T-helper 17 cell (primary cell): ENCODE results near the gene PTH. TPM values are rescaled to one million over a fixed set of nuclear protein-coding genes. Genes with fewer than 3 reads are reported as not detected.
A peak's percentile ranks its signal among the peaks of the same experiment; 100 is the strongest.

ENCODE experiments used
- ATAC-seq: fragments of 150-1000 bp; cut with Tn5 transposase; 2 replicates; pipeline ENCODE4 v1.10.0; 2021; ENCODE audit warnings: mild to moderate bottlenecking, moderate library complexity
- DNase-seq, 3 donors: peaks; one replicate each; pipeline versions ENCODE4 v3.0.0 to v3.0.0-alpha.2; 2020 to 2021
- H3K9me3 ChIP-seq: one replicate; pipeline ENCODE4 v1.7.0; 2013; ENCODE audit warnings: low read length, mild to moderate bottlenecking; ENCODE audit not compliant: control insufficient read depth, poor library complexity, severe bottlenecking
- H3K27ac Mint-ChIP-seq: one replicate; pipeline ENCODE4 v1.8.0; 2022; ENCODE audit warnings: mild to moderate bottlenecking, moderate library complexity, mixed read lengths
- H3K27me3 Mint-ChIP-seq: one replicate; pipeline ENCODE4 v1.8.0; 2022; ENCODE audit warnings: mixed read lengths
- H3K36me3 Mint-ChIP-seq: one replicate; pipeline ENCODE4 v1.8.0; 2022; ENCODE audit warnings: low read depth, mixed read lengths
- H3K4me1 Mint-ChIP-seq: one replicate; pipeline ENCODE4 v1.8.0; 2022; ENCODE audit warnings: mild to moderate bottlenecking, mixed read lengths
- H3K4me3 Mint-ChIP-seq: one replicate; pipeline ENCODE4 v1.8.0; 2022; ENCODE audit warnings: mild to moderate bottlenecking, moderate library complexity, mixed read lengths
- total RNA-seq, 4 donors: library from RNA in 2 of 4; stranded (reverse) in 2 of 4; gene quantifications; one replicate each; pipeline ENCODE4 v1.2.3 and lab custom pipeline; 2022 to 2026

PTH gene
- total RNA-seq (not detected), total RNA-seq (lab: John Stamatoyannopoulos, UW) (0 reads per million in 2 donors)

GRCh38 chr11:13495929-13496328, at the start of gene PTH:
Gene PTH, minus strand, starts transcription at chr11:13495997. Its CDS starts 3,142 bp downstream, at chr11:13492855.
- peaks cover 2% of the 10 kb centered on the region for H3K36me3 Mint-ChIP-seq
- ATAC-seq (no peak), DNase-seq (no peak)
- H3K27ac Mint-ChIP-seq: no peak within 1 kb of the TSS
- H3K9me3 ChIP-seq: no peaks in the 10 kb centered on the region
- no peak within 1 kb of the TSS for H3K4me3 Mint-ChIP-seq
- H3K27me3 Mint-ChIP-seq: peaks cover 37% of the 10 kb centered on the region
- peaks cover 4% of the 10 kb centered on the region for H3K4me1 Mint-ChIP-seq

- no peak overlapping the region for H3K27ac Mint-ChIP-seq
- no peak overlapping the region for H3K4me3 Mint-ChIP-seq
- peaks cover 2% of the 10 kb centered on the region for H3K36me3 Mint-ChIP-seq
- peaks cover 2% of the 10 kb centered on the region for H3K9me3 ChIP-seq
- H3K4me1 Mint-ChIP-seq: no peaks in the 10 kb centered on the region
- no peak for DNase-seq
- no peaks in the 10 kb centered on the region for H3K27me3 Mint-ChIP-seq
- ATAC-seq: no peak
Measured at GRCh38 chr11:13538044-13538443, 42.2 kb upstream of the PTH start.

GRCh38 chr11:13535819-13536218, 40.0 kb upstream of the PTH start:
- ATAC-seq: no peak
- no peaks in the 10 kb centered on the region for H3K9me3 ChIP-seq
- no peaks in the 10 kb centered on the region for H3K27me3 Mint-ChIP-seq
- H3K4me3 Mint-ChIP-seq: no peak overlapping the region
- H3K27ac Mint-ChIP-seq: no peak overlapping the region
- no peak for DNase-seq
- no peaks in the 10 kb centered on the region for H3K4me1 Mint-ChIP-seq
- H3K36me3 Mint-ChIP-seq: no peaks in the 10 kb centered on the region

- H3K36me3 Mint-ChIP-seq: no peaks in the 10 kb centered on the region
- H3K4me3 Mint-ChIP-seq: no peak overlapping the region
- H3K4me1 Mint-ChIP-seq: no peaks in the 10 kb centered on the region
- no peaks in the 10 kb centered on the region for H3K9me3 ChIP-seq
- ATAC-seq (no peak), DNase-seq (no peak)
- H3K27me3 Mint-ChIP-seq: no peaks in the 10 kb centered on the region
- H3K27ac Mint-ChIP-seq: no peak overlapping the region
Measured at GRCh38 chr11:13534358-13534757, 38.6 kb upstream of the PTH start.

- no peaks in the 10 kb centered on the region for H3K36me3 Mint-ChIP-seq
- H3K4me1 Mint-ChIP-seq: no peaks in the 10 kb centered on the region
- H3K9me3 ChIP-seq: peaks cover 2% of the 10 kb centered on the region
- no peak overlapping the region for H3K4me3 Mint-ChIP-seq
- ATAC-seq (no peak), DNase-seq (no peak)
- no peaks in the 10 kb centered on the region for H3K27me3 Mint-ChIP-seq
- no peak overlapping the region for H3K27ac Mint-ChIP-seq
Measured at GRCh38 chr11:13525257-13525656, 29.5 kb upstream of the PTH start.

GRCh38 chr11:13503393-13503792, 7.6 kb upstream of the PTH start:
- ATAC-seq: no peak
- DNase-seq: no peak
- Mint-ChIP-seq H3K27me3 (peaks cover 47% of the 10 kb centered on the region), H3K27ac (no peak overlapping the region), H3K4me1 (no peaks in the 10 kb centered on the region), H3K36me3 (peaks cover 2% of the 10 kb centered on the region), H3K4me3 (no peak overlapping the region)
- H3K9me3 ChIP-seq: no peaks in the 10 kb centered on the region

- H3K4me1 Mint-ChIP-seq: no peaks in the 10 kb centered on the region
- H3K27me3 Mint-ChIP-seq: peaks cover 51% of the 10 kb centered on the region
- H3K9me3 ChIP-seq: no peaks in the 10 kb centered on the region
- H3K36me3 Mint-ChIP-seq: peaks cover 2% of the 10 kb centered on the region
- H3K27ac Mint-ChIP-seq: no peak overlapping the region
- DNase-seq (no peak), ATAC-seq (no peak)
- H3K4me3 Mint-ChIP-seq: no peak overlapping the region
Measured at GRCh38 chr11:13502492-13502891, 6.7 kb upstream of the PTH start.

- Mint-ChIP-seq H3K27me3 (peaks cover 25% of the 10 kb centered on the region), H3K4me3 (no peak overlapping the region), H3K4me1 (peaks cover 4% of the 10 kb centered on the region), H3K36me3 (peaks cover 2% of the 10 kb centered on the region), H3K27ac (no peak overlapping the region)
- no peak for DNase-seq
- ATAC-seq: no peak
- no peaks in the 10 kb centered on the region for H3K9me3 ChIP-seq
Measured at GRCh38 chr11:13494051-13494450, 1.7 kb downstream of the PTH start.

- Mint-ChIP-seq H3K27me3 (no peaks in the 10 kb centered on the region), H3K4me3 (peak overlapping the region; percentile 39), H3K27ac (peak overlapping the region; percentile 68), H3K4me1 (peaks cover 5% of the 10 kb centered on the region), H3K36me3 (no peaks in the 10 kb centered on the region)
- no peaks in the 10 kb centered on the region for H3K9me3 ChIP-seq
- DNase-seq (no peak), ATAC-seq (peak; percentile 76)
Measured at GRCh38 chr11:13487661-13488030, 8.2 kb downstream of the PTH start.

GRCh38 chr11:13486926-13487660, 8.7 kb downstream of the PTH start:
- Mint-ChIP-seq H3K4me1 (peaks cover 5% of the 10 kb centered on the region), H3K4me3 (peak overlapping the region; percentile 39), H3K27ac (peak overlapping the region; percentile 68), H3K27me3 (no peaks in the 10 kb centered on the region), H3K36me3 (no peaks in the 10 kb centered on the region)
- peak; percentile 34 to 50 (median 38) for DNase-seq
- ATAC-seq: peak; percentile 94
- H3K9me3 ChIP-seq: no peaks in the 10 kb centered on the region

- no peak for ATAC-seq
- H3K9me3 ChIP-seq: no peaks in the 10 kb centered on the region
- H3K4me1 Mint-ChIP-seq: no peaks in the 10 kb centered on the region
- H3K4me3 Mint-ChIP-seq: no peak overlapping the region
- no peak for DNase-seq
- H3K36me3 Mint-ChIP-seq: peaks cover 2% of the 10 kb centered on the region
- H3K27me3 Mint-ChIP-seq: peaks cover 20% of the 10 kb centered on the region
- no peak overlapping the region for H3K27ac Mint-ChIP-seq
Measured at GRCh38 chr11:13480198-13480597, 15.6 kb downstream of the PTH start.

- H3K9me3 ChIP-seq: no peaks in the 10 kb centered on the region
- Mint-ChIP-seq H3K4me3 (no peak overlapping the region), H3K36me3 (peaks cover 2% of the 10 kb centered on the region), H3K27me3 (peaks cover 24% of the 10 kb centered on the region), H3K27ac (no peak overlapping the region), H3K4me1 (no peaks in the 10 kb centered on the region)
- no peak for DNase-seq
- ATAC-seq: no peak
Measured at GRCh38 chr11:13479688-13480087, 16.1 kb downstream of the PTH start.

GRCh38 chr11:13475091-13475490, 20.7 kb downstream of the PTH start:
- no peak overlapping the region for H3K27ac Mint-ChIP-seq
- H3K4me1 Mint-ChIP-seq: no peaks in the 10 kb centered on the region

GRCh38 chr11:13473013-13473722, 22.6 kb downstream of the PTH start:
- ATAC-seq (no peak), DNase-seq (no peak)
- Mint-ChIP-seq H3K4me1 (no peaks in the 10 kb centered on the region), H3K27me3 (peaks cover 42% of the 10 kb centered on the region), H3K4me3 (no peak overlapping the region), H3K36me3 (peaks cover 5% of the 10 kb centered on the region), H3K27ac (no peak overlapping the region)
- H3K9me3 ChIP-seq: no peaks in the 10 kb centered on the region

More at GRCh38 chr11:13475091-13475490, 20.7 kb downstream of the PTH start:
- no peaks in the 10 kb centered on the region for H3K9me3 ChIP-seq
- H3K36me3 Mint-ChIP-seq: peaks cover 4% of the 10 kb centered on the region
- no peak overlapping the region for H3K4me3 Mint-ChIP-seq
- peaks cover 44% of the 10 kb centered on the region for H3K27me3 Mint-ChIP-seq
- DNase-seq (no peak), ATAC-seq (no peak)
